NOMO-1 treated with DMSO at 0.1 percent for 48 hours (cell line): ENCODE results near the gene KRTAP19-5.
"Not testable (repeated sequence)": the region's sequence is repeated elsewhere in the genome, so short reads cannot be mapped to it uniquely, and the experiment has no call there.

ENCODE experiments used
- DNase-seq: peaks from one replicate; lab custom pipeline; 2025; ENCODE audit not compliant: unreplicated experiment; lab: John Stamatoyannopoulos, UW

KRTAP19-5 gene

GRCh38 chr21:30502041-30502440 is at the start of gene KRTAP19-5:
KRTAP19-5 (minus strand) TSS chr21:30502141; CDS start chr21:30502090, 51 bp downstream.
- no peak for DNase-seq

GRCh38 chr21:30541764-30542163 is 39.8 kb upstream of the KRTAP19-5 start, which contains the start of gene KRTAP19-6:
KRTAP19-6 (minus strand) TSS chr21:30541864; CDS start chr21:30541833, 31 bp downstream.
- DNase-seq, result no peak

DNA sequence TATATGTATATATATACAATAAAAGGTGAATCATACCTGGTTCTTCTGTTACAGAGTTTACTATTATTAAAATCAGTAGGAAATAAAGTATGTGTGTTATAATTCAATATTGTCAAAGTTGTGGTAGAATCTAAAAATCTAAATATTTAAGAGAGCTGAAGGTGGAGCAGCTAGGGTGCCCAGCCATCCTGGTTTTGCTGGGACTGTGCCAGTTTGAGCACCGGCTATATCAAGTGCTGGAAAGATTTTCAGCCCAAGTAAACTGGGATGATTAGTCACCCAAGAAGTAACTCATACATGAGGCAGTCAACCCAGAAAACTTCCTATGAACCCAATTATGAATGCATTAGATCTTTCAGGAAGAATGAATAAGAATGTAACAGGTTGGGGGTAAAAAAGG is 16.9 kb upstream of the KRTAP19-5 start:
- DNase-seq, result no peak

GRCh38 chr21:30515681-30516080 is 13.7 kb upstream of the KRTAP19-5 start:
- no peak for DNase-seq

GRCh38 chr21:30505621-30506205 is 3.8 kb upstream of the KRTAP19-5 start:
- DNase-seq, result not testable (repeated sequence)

DNA sequence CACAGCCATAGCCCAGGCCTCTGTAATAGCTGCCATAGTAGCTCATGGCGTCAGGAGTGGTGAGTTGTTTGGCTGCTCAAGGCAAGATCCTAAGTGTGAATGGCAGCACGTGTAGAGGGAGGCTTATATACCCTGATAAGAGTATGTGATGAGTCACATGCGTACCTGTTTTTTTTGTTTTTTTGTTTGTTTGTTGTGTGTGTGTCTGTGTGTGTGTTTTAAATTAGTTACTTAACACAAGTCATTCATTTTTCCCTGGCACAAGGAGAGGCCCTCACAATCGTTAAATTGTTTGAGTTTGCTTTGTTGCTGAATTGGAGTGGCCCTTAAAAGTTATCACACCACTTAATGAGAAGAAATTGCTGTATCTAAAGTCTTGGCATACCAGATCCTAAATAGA is 4.9 kb downstream of the KRTAP19-5 start, which contains the start of gene KRTAP19-4:
Gene KRTAP19-4, minus strand, starts transcription at position 101 of the 400 bp plus-strand sequence. Its CDS starts 55 bp downstream, at position 46.
- DNase-seq, result no peak

DNA sequence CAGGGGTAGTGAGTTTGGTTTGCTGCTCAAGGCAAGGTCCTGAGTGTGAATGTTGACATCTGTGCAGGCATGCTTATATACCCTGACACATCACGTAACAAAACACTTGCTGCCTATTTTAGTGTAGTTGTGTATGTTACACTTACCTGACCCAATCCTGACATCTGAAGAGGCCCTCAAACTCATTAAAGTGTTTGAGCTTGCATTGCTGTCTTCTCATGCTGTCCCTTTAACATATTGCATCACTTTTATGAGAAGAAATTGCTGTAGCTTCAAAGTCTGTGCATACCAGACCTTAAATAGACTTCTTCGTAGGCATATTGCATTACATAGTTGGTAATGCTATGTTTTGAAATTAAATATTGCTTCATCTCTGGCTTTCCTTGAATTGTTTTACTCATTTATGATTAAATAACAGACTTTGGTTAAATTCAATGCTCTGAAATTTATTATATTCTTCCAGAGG is 9.9 kb downstream of the KRTAP19-5 start, which contains the start of gene KRTAP19-3:
Gene KRTAP19-3, minus strand, starts transcription at position 51 of the 466 bp plus-strand sequence. CDS start 56 bp downstream, outside the sequence.
- no peak for DNase-seq

GRCh38 chr21:30487336-30487735 is 14.6 kb downstream of the KRTAP19-5 start, which contains the start of gene KRTAP19-2:
KRTAP19-2 (minus strand) TSS chr21:30487436; CDS start chr21:30487348, 88 bp downstream.
- no peak for DNase-seq

DNA sequence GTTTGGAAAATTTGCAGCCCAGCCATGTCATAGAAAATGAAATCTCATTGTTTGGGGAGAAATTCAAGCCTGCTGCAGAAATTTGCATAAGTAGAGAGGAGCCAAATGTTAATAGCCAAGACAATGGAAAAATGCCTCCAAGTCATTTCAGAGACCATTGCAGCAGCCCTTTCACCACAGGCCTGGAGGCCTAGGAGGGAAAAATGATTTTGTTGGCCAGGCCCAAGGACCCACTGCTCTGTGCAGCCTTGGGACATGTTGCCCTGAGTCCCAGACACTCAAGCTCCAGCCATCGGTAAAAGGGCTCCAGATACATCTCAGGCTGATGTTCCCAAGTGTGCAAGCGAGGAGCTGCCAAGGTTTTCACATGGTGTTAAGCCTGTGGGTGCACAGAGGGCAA is 15.8 kb downstream of the KRTAP19-5 start:
- no peak for DNase-seq

DNA sequence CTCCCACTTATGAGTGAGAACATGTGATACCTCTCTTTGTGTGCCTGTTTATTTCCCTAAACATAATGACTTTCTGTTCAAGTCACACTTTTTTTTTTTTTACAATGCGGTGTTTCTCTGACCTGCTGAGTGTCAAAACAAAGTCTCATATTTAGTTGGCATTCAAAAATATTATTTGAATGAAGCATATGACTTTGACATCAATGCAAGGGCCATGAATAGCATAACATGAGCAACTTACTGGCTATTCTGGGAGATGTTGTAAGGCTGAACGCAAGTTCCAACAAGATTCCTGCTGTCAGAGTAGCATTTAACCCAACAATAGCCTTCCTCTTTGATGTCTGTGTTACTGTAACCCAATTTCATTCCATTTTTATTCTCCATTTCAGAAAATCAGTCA is 19.8 kb downstream of the KRTAP19-5 start:
- DNase-seq, result no peak

GRCh38 chr21:30480145-30480544 is 21.8 kb downstream of the KRTAP19-5 start, which contains the start of gene KRTAP19-1:
KRTAP19-1 (minus strand) TSS chr21:30480367; CDS start chr21:30480317, 50 bp downstream.
- DNase-seq, result no peak

- DNase-seq, result no peak
Observed at GRCh38 chr21:30479259-30479658, 22.7 kb downstream of the KRTAP19-5 start.

DNA sequence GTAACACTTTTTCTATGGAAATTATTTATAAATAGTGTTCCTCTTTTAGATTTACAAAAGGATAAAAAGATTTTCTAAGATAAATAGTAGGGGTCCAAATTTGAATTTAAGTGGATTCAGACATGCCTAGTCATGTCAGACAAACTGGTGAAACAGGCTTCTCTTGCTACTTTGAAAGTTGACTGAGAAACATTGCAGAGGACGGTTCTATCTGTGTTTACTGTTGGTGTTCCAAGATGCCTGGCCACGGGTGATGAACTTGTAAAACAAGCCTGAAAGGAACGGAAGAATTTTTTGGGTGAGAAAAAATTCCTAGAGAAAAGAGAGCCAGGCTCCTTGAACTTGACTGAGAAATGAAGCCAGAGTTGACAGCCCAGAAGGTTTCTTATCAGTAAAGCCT is 23.9 kb downstream of the KRTAP19-5 start:
- DNase-seq, result no peak

- no peak for DNase-seq
Observed at GRCh38 chr21:30468900-30469714, 32.8 kb downstream of the KRTAP19-5 start.

DNA sequence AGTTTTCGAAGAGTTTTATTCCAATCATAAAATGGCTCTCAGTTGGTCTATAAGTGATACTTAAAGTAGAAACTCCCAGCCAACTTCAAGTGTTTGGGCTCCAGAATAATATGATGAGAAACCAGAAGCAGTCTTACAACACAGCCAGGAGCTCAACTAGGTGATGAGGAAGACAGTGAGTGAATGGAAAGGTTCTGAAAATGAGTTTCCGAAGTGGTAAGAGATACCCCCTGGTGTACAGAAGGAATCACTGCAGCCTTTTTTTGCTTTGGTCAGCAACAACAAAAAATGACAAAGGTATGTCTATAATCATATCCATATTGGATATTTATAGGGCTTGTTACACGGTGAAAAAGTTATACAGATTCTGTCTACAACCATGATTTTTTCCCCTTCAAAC is 38.2 kb downstream of the KRTAP19-5 start:
- DNase-seq, result no peak
